Inflammatory macrophage treated with lipopolysaccharide for 1 hour (primary cell): ENCODE measurements around the gene CHKB.

Source experiments
- DNase-seq, 2 donors: peaks; one replicate each; pipeline ENCODE4 v3.0.0-alpha.2; 2020 to 2022

Gene CHKB

DNA sequence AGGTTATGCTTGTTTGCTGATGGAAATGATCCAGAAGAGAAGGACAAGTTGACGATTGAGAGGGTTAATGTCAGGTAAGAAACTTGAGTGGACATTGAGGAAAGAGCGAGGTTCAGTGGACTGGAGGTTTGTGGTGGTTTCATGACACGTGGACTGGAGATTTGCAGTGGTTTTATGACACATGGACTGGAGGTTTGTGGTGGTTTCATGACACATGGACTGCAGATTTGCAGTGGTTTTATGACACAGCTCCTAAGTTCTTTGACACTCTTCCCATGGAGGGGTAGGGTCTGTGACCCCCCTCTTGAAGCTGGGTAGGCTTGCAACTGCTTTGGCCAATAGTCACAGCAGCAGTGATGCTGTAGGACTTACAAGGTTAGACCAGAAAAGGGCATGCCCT lies 12.5 kb upstream of the CHKB start:
- no peak for DNase-seq

GRCh38 chr22:50587407-50587806 lies 4.8 kb upstream of the CHKB start:
- no peak for DNase-seq

- no peak for DNase-seq
Measured at GRCh38 chr22:50586416-50586815, 3.8 kb upstream of the CHKB start.

GRCh38 chr22:50585781-50586180 lies 3.1 kb upstream of the CHKB start:
- no peak for DNase-seq

- no peak for DNase-seq
Measured at GRCh38 chr22:50585238-50585637, 2.6 kb upstream of the CHKB start.

DNA sequence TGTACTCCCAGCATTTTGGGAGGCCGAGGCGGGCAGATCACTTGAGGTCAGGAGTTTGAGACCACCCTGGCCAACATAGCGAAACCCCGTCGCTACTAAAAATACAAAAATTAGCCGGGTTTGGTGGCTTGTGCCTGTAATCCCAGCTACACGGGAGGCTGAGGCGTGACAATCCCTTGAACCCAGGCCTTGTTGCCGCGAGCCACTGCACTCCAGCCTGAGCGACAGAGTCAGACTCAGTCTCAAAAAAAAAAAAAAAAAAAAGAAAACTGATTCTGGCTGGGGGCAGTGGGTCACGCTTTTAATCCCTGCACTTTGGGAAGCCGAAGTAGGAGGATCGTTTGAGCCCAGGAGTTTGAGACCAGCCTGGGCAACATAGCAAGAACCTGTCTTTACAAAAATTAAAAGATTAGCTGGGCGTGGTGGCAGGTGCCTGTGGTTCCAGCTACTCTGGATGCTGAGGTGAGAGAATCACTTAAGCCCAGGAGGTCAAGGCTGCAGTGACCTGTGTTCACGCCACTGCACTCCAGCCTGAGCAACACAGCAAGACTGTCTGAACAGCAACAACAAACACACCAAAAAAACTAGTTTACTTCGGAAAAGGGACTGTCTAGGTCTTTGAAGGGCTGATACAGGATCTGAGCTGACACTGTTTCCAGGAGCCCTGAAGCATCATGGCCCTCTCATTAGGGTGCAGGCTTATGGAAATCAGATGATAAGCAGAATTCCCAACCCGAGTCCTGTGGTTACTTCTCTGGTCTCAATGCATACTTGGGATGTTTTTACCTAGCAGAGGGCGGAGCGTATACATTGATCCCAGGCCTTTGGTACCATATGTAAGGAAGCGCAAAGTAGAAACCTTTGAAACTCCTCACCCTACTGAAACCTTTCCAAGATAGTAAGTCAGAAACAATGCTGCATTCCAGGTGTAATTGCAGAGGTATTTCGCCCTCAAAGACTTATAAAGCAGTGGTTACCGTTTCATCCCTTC lies 1.8 kb upstream of the CHKB start:
- no peak for DNase-seq

- no peak for DNase-seq
Measured at GRCh38 chr22:50583294-50583861, 729 bp upstream of the CHKB start.

GRCh38 chr22:50581950-50582492 lies 628 bp downstream of the CHKB start:
- no peak for DNase-seq

GRCh38 chr22:50581031-50581949 lies 1.4 kb downstream of the CHKB start:
- peak; percentile 78 for DNase-seq

GRCh38 chr22:50579752-50580151 lies 2.9 kb downstream of the CHKB start:
- DNase-seq, result no peak

DNA sequence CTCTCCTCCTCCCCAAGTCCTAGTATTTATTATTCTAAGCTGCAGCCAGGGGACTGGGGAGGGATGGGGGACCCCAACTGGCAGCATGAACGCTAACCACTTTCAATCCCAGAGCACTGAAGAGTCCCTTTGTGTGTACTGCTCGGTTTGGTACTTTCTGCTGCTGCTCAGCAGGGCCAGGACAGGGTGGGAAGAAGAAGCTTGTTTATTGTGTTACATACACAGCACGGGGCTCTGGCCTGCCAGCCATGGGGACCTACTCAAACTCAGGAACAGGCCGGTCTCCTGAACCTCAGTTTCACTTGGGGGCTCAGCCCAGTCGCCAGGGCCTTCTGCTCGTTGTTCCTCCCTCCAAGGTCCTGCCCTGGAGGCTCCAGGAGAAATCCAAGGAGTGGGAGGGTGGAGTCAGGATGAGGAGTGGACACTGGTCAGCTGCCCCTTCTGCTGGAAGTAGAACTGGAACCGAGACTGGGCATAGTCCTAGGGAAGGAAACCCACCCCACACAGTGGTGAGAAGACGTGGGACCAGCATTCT lies 3.8 kb downstream of the CHKB start:
- no peak for DNase-seq

DNA sequence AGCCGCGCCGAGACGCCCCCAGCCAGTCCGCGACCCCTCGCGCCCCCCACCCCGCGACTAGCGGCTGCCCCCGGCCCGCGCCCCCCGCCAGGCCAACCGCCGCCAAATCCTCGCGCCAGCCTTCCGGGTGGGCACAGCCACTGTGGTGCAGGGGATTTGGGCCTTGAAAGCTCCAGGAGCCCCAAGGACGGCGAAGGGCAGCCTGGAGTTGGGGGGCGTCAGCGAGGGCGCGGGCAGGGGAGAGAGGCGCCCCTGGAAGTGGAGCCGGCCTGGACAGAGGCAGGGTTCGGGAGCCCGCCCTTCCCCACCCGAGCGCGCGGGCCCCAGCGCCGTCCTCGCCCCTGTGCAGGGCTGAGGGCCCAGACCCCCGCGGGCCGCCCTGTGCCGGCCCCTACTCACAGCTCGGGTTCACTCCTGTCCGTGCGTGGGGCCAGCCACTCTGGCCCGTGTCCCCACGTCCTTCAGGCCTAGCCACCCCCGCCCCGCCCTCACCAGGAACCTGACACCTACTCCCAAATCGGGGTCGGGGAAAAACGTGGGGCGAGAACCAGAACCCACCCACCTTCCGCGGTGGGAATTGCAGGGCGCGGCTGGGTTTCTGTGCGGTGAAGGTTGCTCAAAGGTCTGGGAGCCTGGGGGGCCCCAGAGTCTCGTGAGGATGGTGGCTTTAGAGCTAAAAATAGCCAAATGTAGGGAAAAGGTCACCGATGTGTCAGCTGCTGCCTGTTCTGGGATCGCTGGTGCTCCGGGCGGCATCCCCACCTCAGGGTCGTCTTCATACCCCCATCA lies 4.5 kb downstream of the CHKB start, which contains the start of gene CPT1B:
Gene CPT1B, minus strand, starts transcription at position 441 of the 789 bp plus-strand sequence. CDS start 512 bp downstream, outside the sequence.
- no peak for DNase-seq

DNA sequence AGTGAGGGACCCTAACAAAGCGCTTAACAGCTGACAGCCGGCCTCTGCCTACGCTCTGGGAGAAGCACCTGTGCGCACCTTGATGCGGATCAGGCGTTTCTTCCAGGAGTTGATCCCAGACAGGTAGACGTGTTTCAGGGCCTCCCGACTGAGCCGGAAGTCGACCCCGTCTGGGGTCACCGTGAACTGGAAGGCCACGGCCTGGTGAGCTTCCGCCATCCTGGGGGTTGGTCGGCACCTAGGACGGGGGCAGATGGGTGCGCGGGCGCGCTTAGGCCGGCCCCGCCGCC lies 5.0 kb downstream of the CHKB start:
- DNase-seq, result no peak

DNA sequence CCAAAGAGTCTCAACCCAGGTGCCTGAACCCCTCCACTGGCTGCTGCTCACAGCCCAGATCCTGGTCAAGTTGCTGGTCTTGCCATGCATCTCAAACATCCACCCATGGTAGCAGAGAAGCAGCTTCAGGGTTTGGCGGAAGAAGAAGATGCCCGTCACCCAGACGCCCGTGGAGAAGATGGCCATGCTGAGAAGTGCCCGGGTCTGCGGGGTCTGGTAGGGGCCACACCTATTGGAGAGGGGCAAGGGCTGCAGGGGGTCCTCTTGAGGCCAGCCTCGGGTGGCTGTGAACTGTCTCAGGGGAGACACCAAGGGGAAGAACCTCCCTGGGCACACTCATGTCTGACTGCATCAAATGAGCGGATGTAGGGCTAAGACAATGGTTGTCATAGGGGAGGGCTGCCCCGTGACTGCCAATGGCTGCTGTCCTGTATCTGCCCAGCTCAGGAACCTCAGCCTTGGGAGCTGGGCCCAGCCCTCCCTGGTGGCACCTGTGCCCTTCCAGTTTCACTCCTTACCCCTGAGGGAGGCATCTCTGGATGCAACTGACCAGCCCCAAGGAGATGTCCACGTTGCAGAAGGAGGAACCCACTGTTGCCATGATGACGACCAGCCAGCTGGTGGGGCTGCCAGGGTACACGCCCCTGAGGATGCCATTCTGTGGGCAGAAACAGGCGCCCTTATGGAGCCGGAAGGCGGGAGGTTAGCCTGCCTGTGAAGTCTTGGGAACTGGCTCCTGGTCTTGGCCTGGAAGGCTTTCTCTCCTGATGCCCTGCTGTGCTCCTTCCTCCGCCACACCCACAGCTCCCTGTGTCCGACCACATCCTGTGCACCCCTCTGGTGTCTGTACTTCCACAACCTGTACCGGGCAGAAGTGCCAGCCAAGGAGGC lies 5.6 kb downstream of the CHKB start:
- DNase-seq, result peak in 1 of 2 donors; percentile 14

DNA sequence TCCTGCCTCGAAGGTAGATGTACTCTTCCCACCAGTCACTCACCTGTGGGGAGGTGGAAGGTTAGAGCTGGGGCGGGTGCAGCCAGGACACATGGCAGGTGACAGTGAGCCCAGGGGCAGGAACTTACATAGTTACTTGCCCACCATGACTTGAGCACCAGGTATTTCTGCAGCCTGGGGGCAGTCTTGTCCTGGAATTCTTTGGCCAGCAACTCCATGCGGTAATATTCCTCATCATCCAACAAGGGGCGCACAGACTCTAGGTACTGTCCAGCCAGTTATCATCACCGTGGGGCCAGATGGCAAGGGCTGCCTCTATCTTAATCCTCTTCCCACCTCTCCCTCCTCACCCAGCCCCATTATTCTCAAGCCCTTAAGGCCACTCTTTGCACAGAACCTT lies 6.6 kb downstream of the CHKB start:
- peak in 1 of 2 donors; percentile 8 for DNase-seq

GRCh38 chr22:50575426-50575941 lies 7.2 kb downstream of the CHKB start:
- DNase-seq, result no peak

- no peak for DNase-seq
Measured at GRCh38 chr22:50574383-50574755, 8.3 kb downstream of the CHKB start.

GRCh38 chr22:50573491-50574382 lies 8.9 kb downstream of the CHKB start:
- DNase-seq, result no peak

DNA sequence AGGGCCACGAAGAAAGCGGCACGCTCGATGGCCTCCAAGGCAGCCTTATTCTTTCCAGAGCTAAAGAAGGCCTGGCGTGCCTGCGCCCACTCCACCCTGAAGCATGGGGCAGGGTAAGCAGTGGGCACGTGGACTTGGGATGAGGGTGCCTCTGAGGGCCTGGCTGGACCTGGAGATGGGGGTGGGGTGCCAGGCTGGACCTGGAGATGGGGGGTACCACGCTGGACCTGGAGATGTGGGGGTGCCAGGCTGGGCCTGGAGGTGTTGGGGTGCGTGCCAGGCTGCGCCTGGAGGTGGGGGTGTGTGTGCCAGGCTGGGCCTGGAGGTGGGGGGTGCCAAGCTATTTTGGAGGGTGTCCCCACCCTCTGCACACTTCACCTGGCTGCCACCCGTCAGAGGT lies 9.7 kb downstream of the CHKB start:
- DNase-seq, result no peak
